Esophagus muscularis mucosa (tissue), 4 donors: Measurements from ENCODE around the gene EEPD1. TPM values are rescaled to one million over a fixed set of nuclear protein-coding genes. Genes with fewer than 3 reads are reported as not detected.
"Not testable (repeated sequence)": the region's sequence is repeated elsewhere in the genome, so short reads cannot be mapped to it uniquely, and the experiment has no call there.

Experiments
- DNase-seq: peaks from one replicate; pipeline ENCODE4 v3.0.0-alpha.2; 2017; ENCODE audit errors: extremely low spot score
- H3K27ac ChIP-seq, 4 donors: fragments of 200-600 bp; sonication (generic); replicated peaks in 1 of 4; 1 replicate in 3 of 4; 2 replicates in 1 of 4; pipeline ENCODE4 v1.5.1; 2016 to 2019; ENCODE audit warnings: mild to moderate bottlenecking in 1 of 4
- H3K27me3 ChIP-seq, 4 donors: fragments of 200-600 bp; sonication (generic); one replicate each; pipeline versions ENCODE4 v1.5.1 to v1.6.0; 2016 to 2019
- H3K36me3 ChIP-seq, 4 donors: fragments of 200-600 bp; sonication (generic); one replicate each; pipeline ENCODE4 v1.5.1; 2016 to 2019
- H3K4me1 ChIP-seq, 4 donors: fragments of 200-600 bp; sonication (generic); one replicate each; pipeline ENCODE4 v1.5.1; 2016 to 2019
- H3K4me3 ChIP-seq, 4 donors: fragments of 200-600 bp; sonication (generic); 1 replicate in 2 of 4; 2 replicates in 2 of 4; pipeline ENCODE4 v1.5.1; 2016 to 2019; ENCODE audit warnings: mild to moderate bottlenecking in 4 of 4, moderate library complexity in 1 of 4
- H3K9me3 ChIP-seq, 4 donors: fragments of 200-600 bp; sonication (generic); 1 replicate in 3 of 4; 2 replicates in 1 of 4; pipeline ENCODE4 v1.5.1; 2016 to 2019
- EP300 ChIP-seq: sonication (generic); formaldehyde crosslinking; IDR thresholded peaks from one replicate; pipeline ENCODE4 v1.6.1; 2017; ENCODE audit warnings: antibody characterized with exemption
- POLR2A ChIP-seq: fragments of 450-650 bp; IDR thresholded peaks from one replicate; pipeline ENCODE4 v1.6.1; 2017; ENCODE audit warnings: antibody characterized with exemption, moderate library complexity, mild to moderate bottlenecking, low read depth
- POLR2AphosphoS5 ChIP-seq, 2 donors: sonication (generic); formaldehyde crosslinking; IDR thresholded peaks; one replicate each; pipeline ENCODE4 v1.6.1; 2017; ENCODE audit warnings: antibody characterized with exemption in 2 of 2
- WGBS: methylation state at CpG from one replicate; pipeline ENCODE4 v1.1.5; 2018; 5-methylcytosine and 5-hydroxymethylcytosine counted together
- intact Hi-C: fragments of 100-400 bp; cut with DNase I; formaldehyde crosslinking; loops from one replicate; pipeline ENCODE4 v1.15.1; 2023
- total RNA-seq, 4 donors: library from RNA; depleted of rRNA; stranded (reverse); fragments of >200 nt; gene quantifications; one replicate each; pipeline versions ENCODE4 v1.1.0 to v1.2.1, GENCODE V29; 2016
- TF ChIP-seq, protein P1 (sequence below), 3 experiments: fragments of 200-600 bp in 2 of 3; fragments of 450-650 bp in 1 of 3; sonication (generic) in 2 of 3; IDR thresholded peaks; one replicate each; pipeline ENCODE4 v1.5.1; 2017 to 2019; ENCODE audit warnings: antibody characterized with exemption in 3 of 3, mild to moderate bottlenecking in 2 of 3, moderate library complexity in 1 of 3

EEPD1 gene
- total RNA-seq, 4 donors from 2014 or later, result 18.7 to 27.9 (median 26.6) TPM

- intact Hi-C loops, result loop anchor here (10.0 kb wide), 1 partner anchor 402 kb away; no protein-coding TSS in a partner anchor
- Histone ChIP-seq H3K4me1 (peaks cover 0 to 6% (median 0%) of the 10 kb centered on the region in 4 donors), H3K4me3 (no peak overlapping the region), H3K9me3 (no peaks in the 10 kb centered on the region), H3K36me3 (no peaks in the 10 kb centered on the region), H3K27ac (no peak overlapping the region), H3K27me3 (no peaks in the 10 kb centered on the region)
- WGBS, result 95% methylated on average over 7 of the region's 7 CpGs
- no peak for DNase-seq
- TF ChIP-seq POLR2AphosphoS5 (IDR thresholded peaks at IDR 0.05) (no peak), POLR2A (no peak), EP300 (no peak)
- TF ChIP-seq, protein P1, sequence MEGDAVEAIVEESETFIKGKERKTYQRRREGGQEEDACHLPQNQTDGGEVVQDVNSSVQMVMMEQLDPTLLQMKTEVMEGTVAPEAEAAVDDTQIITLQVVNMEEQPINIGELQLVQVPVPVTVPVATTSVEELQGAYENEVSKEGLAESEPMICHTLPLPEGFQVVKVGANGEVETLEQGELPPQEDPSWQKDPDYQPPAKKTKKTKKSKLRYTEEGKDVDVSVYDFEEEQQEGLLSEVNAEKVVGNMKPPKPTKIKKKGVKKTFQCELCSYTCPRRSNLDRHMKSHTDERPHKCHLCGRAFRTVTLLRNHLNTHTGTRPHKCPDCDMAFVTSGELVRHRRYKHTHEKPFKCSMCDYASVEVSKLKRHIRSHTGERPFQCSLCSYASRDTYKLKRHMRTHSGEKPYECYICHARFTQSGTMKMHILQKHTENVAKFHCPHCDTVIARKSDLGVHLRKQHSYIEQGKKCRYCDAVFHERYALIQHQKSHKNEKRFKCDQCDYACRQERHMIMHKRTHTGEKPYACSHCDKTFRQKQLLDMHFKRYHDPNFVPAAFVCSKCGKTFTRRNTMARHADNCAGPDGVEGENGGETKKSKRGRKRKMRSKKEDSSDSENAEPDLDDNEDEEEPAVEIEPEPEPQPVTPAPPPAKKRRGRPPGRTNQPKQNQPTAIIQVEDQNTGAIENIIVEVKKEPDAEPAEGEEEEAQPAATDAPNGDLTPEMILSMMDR (IDR thresholded peaks at IDR 0.05), result no peak
Measured at GRCh38 chr7:36316319-36316718, 163.3 kb downstream of the EEPD1 start.

DNA sequence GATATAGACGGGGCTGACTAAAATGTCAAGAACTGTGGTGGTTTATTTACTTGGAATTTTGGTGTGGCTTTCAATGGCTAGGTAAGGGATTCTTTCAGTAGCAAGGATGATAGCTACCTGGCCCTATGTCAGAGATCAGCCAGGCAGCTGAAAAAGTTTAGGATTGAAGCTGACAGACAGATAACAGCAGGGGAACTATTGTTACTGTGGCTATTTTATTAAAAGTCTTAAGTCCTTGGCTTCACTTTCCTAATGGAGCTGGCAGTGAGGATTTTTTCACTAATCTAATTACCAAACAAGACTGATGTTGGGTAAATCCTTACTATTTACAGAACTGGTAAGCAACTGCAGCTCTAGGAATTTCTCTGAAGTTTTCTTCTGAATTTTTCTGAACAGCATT is 164.2 kb downstream of the EEPD1 start:
- intact Hi-C loops, result loop anchor here (10.0 kb wide), 1 partner anchor 402 kb away; no protein-coding TSS in a partner anchor
- H3K4me1 ChIP-seq, result peaks cover 0 to 6% (median 0%) of the 10 kb centered on the region in 4 donors

DNA sequence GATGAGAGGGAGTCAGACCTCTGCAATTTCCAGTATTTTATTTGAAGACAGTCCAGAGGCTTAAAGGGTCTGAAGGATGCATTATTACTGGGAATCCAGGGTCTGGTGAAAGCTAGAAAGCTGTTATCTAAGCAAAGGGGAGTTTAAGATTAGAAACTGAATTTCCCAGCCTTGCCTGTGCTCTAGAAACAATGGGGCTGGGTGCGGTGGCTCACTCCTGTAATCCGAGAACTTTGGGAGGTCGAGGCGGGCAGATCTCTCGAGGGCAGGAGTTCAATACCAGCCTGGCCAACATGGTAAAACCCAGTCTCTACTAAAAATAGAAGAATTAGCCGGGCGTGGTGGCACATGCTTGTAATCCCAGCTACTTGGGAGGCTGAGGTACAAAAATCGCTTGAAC is 165.1 kb downstream of the EEPD1 start:
- Histone ChIP-seq H3K4me1 (peaks cover 0 to 6% (median 0%) of the 10 kb centered on the region in 4 donors), H3K27me3 (no peaks in the 10 kb centered on the region), H3K27ac (no peak overlapping the region), H3K36me3 (no peaks in the 10 kb centered on the region), H3K9me3 (no peaks in the 10 kb centered on the region), H3K4me3 (no peak overlapping the region)
- intact Hi-C loops, result loop anchor here (2.0 to 10.0 kb wide), 2 partner anchors 27 to 403 kb away; no protein-coding TSS in a partner anchor
- 87% methylated on average over 8 of the region's 8 CpGs for WGBS
- DNase-seq, result no peak
- TF ChIP-seq POLR2A, result no peak
- no peak for TF ChIP-seq EP300
- TF ChIP-seq POLR2AphosphoS5 (IDR thresholded peaks at IDR 0.05), result no peak
- TF ChIP-seq, protein P1 (IDR thresholded peaks at IDR 0.05), result no peak

More for the DNA sequence above, 164.2 kb downstream of the EEPD1 start:
- DNase-seq, result no peak
- Histone ChIP-seq H3K27ac (no peak overlapping the region), H3K36me3 (no peaks in the 10 kb centered on the region), H3K9me3 (no peaks in the 10 kb centered on the region), H3K4me3 (no peak overlapping the region), H3K27me3 (no peaks in the 10 kb centered on the region)
- no peak for TF ChIP-seq EP300
- no peak for TF ChIP-seq POLR2AphosphoS5 (IDR thresholded peaks at IDR 0.05)
- no peak for TF ChIP-seq POLR2A
- TF ChIP-seq, protein P1 (IDR thresholded peaks at IDR 0.05), result no peak
- WGBS, result 89% methylated on average over 1 of the region's 1 CpG

DNA sequence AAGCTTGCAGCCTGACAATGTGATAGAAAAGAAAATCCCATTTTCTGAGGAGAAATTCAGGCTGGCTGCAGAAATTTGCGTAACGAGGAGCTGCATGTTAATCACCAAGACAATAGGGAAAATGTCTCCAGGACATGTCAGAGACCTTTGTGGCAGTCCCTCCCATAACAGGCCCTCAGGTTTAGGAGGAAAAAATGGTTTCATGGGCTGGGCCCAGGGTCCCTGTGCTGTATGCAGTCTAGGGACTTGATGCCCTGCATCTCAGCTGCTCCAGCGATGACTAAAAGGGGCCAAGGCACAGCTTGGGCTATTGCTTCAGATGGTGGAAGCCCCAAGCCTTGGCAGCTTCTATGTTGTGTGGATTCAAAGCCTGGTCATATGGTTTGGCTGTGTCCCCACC is 168.2 kb downstream of the EEPD1 start:
- WGBS, result 98% methylated on average over 3 of the region's 3 CpGs
- H3K27ac ChIP-seq, H3K9me3 ChIP-seq, H3K36me3 ChIP-seq, DNase-seq, H3K4me3 ChIP-seq, H3K27me3 ChIP-seq, intact Hi-C loops: not testable (repeated sequence)
- H3K4me1 ChIP-seq, result peaks cover 0 to 17% (median 14%) of the 10 kb centered on the region in 4 donors

GRCh38 chr7:36336390-36336789 is 183.3 kb downstream of the EEPD1 start:
- H3K4me1 ChIP-seq, result no peaks in the 10 kb centered on the region
- H3K9me3 ChIP-seq, result peaks cover 0 to 7% (median 0%) of the 10 kb centered on the region in 4 donors
- H3K27ac ChIP-seq, result no peak overlapping the region
- no peak overlapping the region for H3K4me3 ChIP-seq
- intact Hi-C loops, result no loop called here
- peaks cover 0 to 23% (median 4%) of the 10 kb centered on the region in 4 donors for H3K36me3 ChIP-seq
- H3K27me3 ChIP-seq, result no peaks in the 10 kb centered on the region
- TF ChIP-seq POLR2A (no peak), EP300 (no peak), POLR2AphosphoS5 (IDR thresholded peaks at IDR 0.05) (no peak)
- TF ChIP-seq, protein P1 (IDR thresholded peaks at IDR 0.05), result no peak
- 94% methylated on average over 4 of the region's 4 CpGs for WGBS
- no peak for DNase-seq
